Thoracic aorta (tissue), 2 donors: Measurements from ENCODE around the gene RGL3. TPM values are rescaled to one million over a fixed set of nuclear protein-coding genes. Genes with fewer than 3 reads are reported as not detected.
"Not testable (repeated sequence)": the region's sequence is repeated elsewhere in the genome, so short reads cannot be mapped to it uniquely, and the experiment has no call there.

Experiments used
- ATAC-seq: fragments of 150-250 bp; one replicate; pipeline ENCODE4 v1.8.0; 2017; ENCODE audit warnings: low read depth; ENCODE audit not compliant: insufficient number of reproducible peaks, low FRiP score
- DNase-seq: peaks from one replicate; pipeline ENCODE4 v3.0.0-alpha.2; 2020; ENCODE audit warnings: low spot score
- H3K27ac ChIP-seq, 2 donors: fragments of 200-600 bp; sonication (generic); 1 replicate in 1 of 2; 2 replicates in 1 of 2; pipeline ENCODE4 v1.5.1; 2016; ENCODE audit warnings: mild to moderate bottlenecking in 2 of 2, moderate library complexity in 2 of 2
- H3K27me3 ChIP-seq: fragments of 200-600 bp; sonication (generic); replicated peaks from 2 replicates; pipeline ENCODE4 v1.6.0; 2016; ENCODE audit warnings: mild to moderate bottlenecking; ENCODE audit not compliant: insufficient read depth
- H3K36me3 ChIP-seq: fragments of 200-600 bp; sonication (generic); one replicate; pipeline ENCODE4 v1.5.1; 2016
- H3K4me1 ChIP-seq, 2 donors: fragments of 200-600 bp; sonication (generic); 1 replicate in 1 of 2; 2 replicates in 1 of 2; pipeline versions ENCODE4 v1.5.1 to v1.6.0; 2016; ENCODE audit warnings: low read depth in 2 of 2, mild to moderate bottlenecking in 1 of 2; ENCODE audit not compliant: control insufficient read depth in 1 of 2
- H3K4me3 ChIP-seq: fragments of 200-600 bp; sonication (generic); 2 replicates; pipeline ENCODE4 v1.5.1; 2016; ENCODE audit warnings: mild to moderate bottlenecking
- H3K9me3 ChIP-seq: fragments of 200-600 bp; sonication (generic); 2 replicates; pipeline ENCODE4 v1.5.1; 2016
- CTCF ChIP-seq: fragments of 200-600 bp; sonication (generic); IDR thresholded peaks from one replicate; pipeline ENCODE4 v1.5.1; 2019; ENCODE audit warnings: antibody characterized with exemption
- total RNA-seq, 2 donors: library from RNA; depleted of rRNA; stranded (reverse); fragments of >200 nt; gene quantifications; one replicate each; pipeline versions ENCODE4 v1.1.0 to v1.2.3, GENCODE V29; 2016

RGL3 gene
- 10 to 100 TPM; 43.6 to 47.4 TPM for total RNA-seq

- ATAC-seq (peak; percentile 33), DNase-seq (no peak)
- Histone ChIP-seq H3K27ac (peak within 1 kb of the TSS; percentile 38 to 52), H3K9me3 (no peaks in the 10 kb centered on the region), H3K4me3 (peak within 1 kb of the TSS; percentile 74), H3K4me1 (peaks cover 17 to 45% of the 10 kb centered on the region in 2 donors), H3K36me3 (no peaks in the 10 kb centered on the region), H3K27me3 (peaks cover 13% of the 10 kb centered on the region)
- TF ChIP-seq CTCF = no peak
Measured at GRCh38 chr19:11418549-11419506, at the start of gene RGL3. TSS of gene RGL3 (minus strand) at chr19:11419314. CDS start at chr19:11419278, 36 bp downstream.

GRCh38 chr19:11468266-11468845 lies 49.2 kb upstream of the RGL3 start:
- not testable (repeated sequence) for H3K9me3 ChIP-seq, H3K36me3 ChIP-seq, ATAC-seq, H3K27me3 ChIP-seq, H3K4me3 ChIP-seq, H3K4me1 ChIP-seq, H3K27ac ChIP-seq, DNase-seq

- no peak for ATAC-seq
- Histone ChIP-seq H3K27me3 (no peaks in the 10 kb centered on the region), H3K27ac (no peak overlapping the region), H3K4me1 (no peaks in the 10 kb centered on the region), H3K9me3 (no peaks in the 10 kb centered on the region), H3K36me3 (no peaks in the 10 kb centered on the region), H3K4me3 (no peak overlapping the region)
- no peak for DNase-seq
- no peak for TF ChIP-seq CTCF
Measured at GRCh38 chr19:11465600-11465999, 46.5 kb upstream of the RGL3 start.

GRCh38 chr19:11464333-11465265 lies 45.5 kb upstream of the RGL3 start:
- Histone ChIP-seq H3K36me3 (no peaks in the 10 kb centered on the region), H3K9me3 (no peaks in the 10 kb centered on the region), H3K27ac (no peak overlapping the region), H3K4me3 (no peak overlapping the region), H3K27me3 (no peaks in the 10 kb centered on the region), H3K4me1 (no peaks in the 10 kb centered on the region)
- ATAC-seq = no peak
- no peak for TF ChIP-seq CTCF
- no peak for DNase-seq

- Histone ChIP-seq H3K9me3 (no peaks in the 10 kb centered on the region), H3K27me3 (no peaks in the 10 kb centered on the region), H3K4me3 (no peak overlapping the region), H3K36me3 (no peaks in the 10 kb centered on the region), H3K27ac (no peak overlapping the region), H3K4me1 (no peaks in the 10 kb centered on the region)
- DNase-seq = no peak
- TF ChIP-seq CTCF = no peak
- no peak for ATAC-seq
Measured at GRCh38 chr19:11463391-11463790, 44.3 kb upstream of the RGL3 start.
